Measurements from ENCODE around the gene JTB.

DNA sequence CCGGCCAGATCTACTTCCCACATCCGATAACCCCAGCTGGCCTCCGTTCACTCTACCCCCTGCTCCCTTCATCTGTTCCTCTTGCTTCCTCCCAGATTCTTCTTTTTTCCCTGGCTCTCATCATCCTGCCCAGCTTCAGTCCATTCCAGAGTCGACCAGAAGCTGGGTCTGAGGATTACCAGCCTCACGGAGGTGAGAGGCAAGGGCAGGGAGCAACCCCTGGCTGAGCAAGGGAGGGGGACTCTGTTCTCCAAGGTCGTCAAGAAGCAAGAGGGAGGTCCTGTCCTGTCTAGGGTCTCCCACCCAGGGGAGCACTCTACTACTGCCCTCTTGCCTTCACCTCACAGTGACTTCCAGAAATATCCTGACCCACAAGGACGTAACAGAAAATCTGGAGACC lies 3.9 kb downstream of the JTB start:
- TF ChIP-seq POLR2A (IDR thresholded peaks at IDR 0.05; ENCODE audit: low read length) (no peak), RFX5 (IDR thresholded peaks at IDR 0.05) (no peak), HDAC2 (IDR thresholded peaks at IDR 0.05) (no peak), EHMT2 (IDR thresholded peaks at IDR 0.05; ENCODE audit: low read depth) (no peak), PHF8 (IDR thresholded peaks at IDR 0.05; ENCODE audit: borderline replicate concordance, low read depth) (no peak), HEYL (CRISPR knock-in tag; IDR thresholded peaks at IDR 0.05) (no peak), EP300 (IDR thresholded peaks at IDR 0.05) (no peak), CEBPB (IDR thresholded peaks at IDR 0.05) (no peak), SMC3 (IDR thresholded peaks at IDR 0.05) (no peak), SREBF2 (IDR thresholded peaks at IDR 0.05) (no peak)
- TF ChIP-seq, protein P1, sequence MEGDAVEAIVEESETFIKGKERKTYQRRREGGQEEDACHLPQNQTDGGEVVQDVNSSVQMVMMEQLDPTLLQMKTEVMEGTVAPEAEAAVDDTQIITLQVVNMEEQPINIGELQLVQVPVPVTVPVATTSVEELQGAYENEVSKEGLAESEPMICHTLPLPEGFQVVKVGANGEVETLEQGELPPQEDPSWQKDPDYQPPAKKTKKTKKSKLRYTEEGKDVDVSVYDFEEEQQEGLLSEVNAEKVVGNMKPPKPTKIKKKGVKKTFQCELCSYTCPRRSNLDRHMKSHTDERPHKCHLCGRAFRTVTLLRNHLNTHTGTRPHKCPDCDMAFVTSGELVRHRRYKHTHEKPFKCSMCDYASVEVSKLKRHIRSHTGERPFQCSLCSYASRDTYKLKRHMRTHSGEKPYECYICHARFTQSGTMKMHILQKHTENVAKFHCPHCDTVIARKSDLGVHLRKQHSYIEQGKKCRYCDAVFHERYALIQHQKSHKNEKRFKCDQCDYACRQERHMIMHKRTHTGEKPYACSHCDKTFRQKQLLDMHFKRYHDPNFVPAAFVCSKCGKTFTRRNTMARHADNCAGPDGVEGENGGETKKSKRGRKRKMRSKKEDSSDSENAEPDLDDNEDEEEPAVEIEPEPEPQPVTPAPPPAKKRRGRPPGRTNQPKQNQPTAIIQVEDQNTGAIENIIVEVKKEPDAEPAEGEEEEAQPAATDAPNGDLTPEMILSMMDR (IDR thresholded peaks at IDR 0.05): no peak
- TF ChIP-seq, protein P2, sequence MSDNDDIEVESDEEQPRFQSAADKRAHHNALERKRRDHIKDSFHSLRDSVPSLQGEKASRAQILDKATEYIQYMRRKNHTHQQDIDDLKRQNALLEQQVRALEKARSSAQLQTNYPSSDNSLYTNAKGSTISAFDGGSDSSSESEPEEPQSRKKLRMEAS (IDR thresholded peaks at IDR 0.05): no peak
